ENCODE data around the gene DEGS2.

Gene DEGS2

GRCh38 chr14:100147691-100148464 is 11.6 kb downstream of the DEGS2 start:
- no peak for DNase-seq

GRCh38 chr14:100147181-100147631 is 12.2 kb downstream of the DEGS2 start:
- DNase-seq, result peak; percentile 32 to 35

GRCh38 chr14:100146531-100147091 is 12.8 kb downstream of the DEGS2 start:
- no peak for DNase-seq

GRCh38 chr14:100145682-100146464 is 13.6 kb downstream of the DEGS2 start:
- DNase-seq, result no peak

GRCh38 chr14:100144996-100145646 is 14.3 kb downstream of the DEGS2 start:
- no peak for DNase-seq

- DNase-seq, result no peak
Observed at GRCh38 chr14:100144645-100144995, 14.8 kb downstream of the DEGS2 start.

GRCh38 chr14:100143934-100144333 is 15.5 kb downstream of the DEGS2 start:
- DNase-seq, result no peak

GRCh38 chr14:100143523-100143922 is 15.9 kb downstream of the DEGS2 start:
- no peak for DNase-seq

GRCh38 chr14:100142073-100143040 is 17.1 kb downstream of the DEGS2 start:
- DNase-seq, result no peak

- DNase-seq, result no peak
Observed at GRCh38 chr14:100141098-100141497, 18.3 kb downstream of the DEGS2 start.

- no peak for DNase-seq
Observed at GRCh38 chr14:100140452-100141078, 18.9 kb downstream of the DEGS2 start.

GRCh38 chr14:100138955-100139354 is 20.5 kb downstream of the DEGS2 start:
- DNase-seq, result no peak

- no peak for DNase-seq
Observed at GRCh38 chr14:100138082-100138787, 21.2 kb downstream of the DEGS2 start.

- DNase-seq, result no peak
Observed at GRCh38 chr14:100137173-100137572, 22.3 kb downstream of the DEGS2 start.

- no peak for DNase-seq
Observed at GRCh38 chr14:100135784-100136183, 23.7 kb downstream of the DEGS2 start.

GRCh38 chr14:100135073-100135472 is 24.4 kb downstream of the DEGS2 start:
- no peak for DNase-seq

GRCh38 chr14:100134586-100134985 is 24.9 kb downstream of the DEGS2 start:
- DNase-seq, result no peak

- DNase-seq, result no peak
Observed at GRCh38 chr14:100132903-100133510, 26.4 kb downstream of the DEGS2 start.

GRCh38 chr14:100132161-100132902 is 27.1 kb downstream of the DEGS2 start:
- no peak for DNase-seq

- no peak for DNase-seq
Observed at GRCh38 chr14:100131181-100131580, 28.3 kb downstream of the DEGS2 start.

All from activated CD4-positive, alpha-beta T cell treated with anti-CD3 and anti-CD28 coated beads, Interleukin-2, amount 50 U/mL, for 4 hours (primary cell).